HG03342 (cell line): Measurements from ENCODE around the gene UBIAD1.
"Not testable (repeated sequence)": the region's sequence is repeated elsewhere in the genome, so short reads cannot be mapped to it uniquely, and the experiment has no call there.

Experiments used
- ATAC-seq: cut with Tn5 transposase; IDR thresholded peaks from one replicate; pipeline ENCODE4 v1.9.1; 2021; ENCODE audit warnings: mild to moderate bottlenecking, moderate library complexity; ENCODE audit not compliant: unreplicated experiment

UBIAD1 gene

DNA sequence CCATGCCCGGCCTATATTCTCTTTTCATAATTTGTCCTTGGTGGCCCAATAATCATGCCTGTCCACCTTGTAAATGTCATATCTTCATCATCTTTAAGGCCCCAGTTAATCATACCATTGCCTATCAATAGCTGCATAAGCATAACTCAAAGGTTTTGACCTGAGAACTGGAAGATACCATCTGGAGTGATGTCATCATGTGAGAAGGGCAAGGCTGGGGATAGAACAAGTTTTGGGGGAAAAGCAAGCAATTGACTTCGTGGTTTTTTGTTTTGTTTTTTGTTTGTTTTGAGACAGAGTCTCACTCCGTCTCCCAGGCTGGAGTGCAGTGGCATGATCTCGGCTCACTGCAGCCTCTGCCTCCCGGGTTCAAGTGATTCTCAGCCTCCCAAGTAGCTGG lies 6.2 kb downstream of the UBIAD1 start:
- no peak for ATAC-seq

GRCh38 chr1:11279630-11280029 lies 6.6 kb downstream of the UBIAD1 start:
- ATAC-seq: no peak

- ATAC-seq: no peak
Observed at GRCh38 chr1:11280719-11281376, 7.8 kb downstream of the UBIAD1 start.

- ATAC-seq: no peak
Observed at GRCh38 chr1:11281518-11282331, 8.7 kb downstream of the UBIAD1 start.

GRCh38 chr1:11283151-11283550 lies 10.2 kb downstream of the UBIAD1 start:
- ATAC-seq: no peak

GRCh38 chr1:11284784-11285183 lies 11.8 kb downstream of the UBIAD1 start:
- no peak for ATAC-seq

GRCh38 chr1:11285883-11286734 lies 13.1 kb downstream of the UBIAD1 start:
- ATAC-seq: no peak

DNA sequence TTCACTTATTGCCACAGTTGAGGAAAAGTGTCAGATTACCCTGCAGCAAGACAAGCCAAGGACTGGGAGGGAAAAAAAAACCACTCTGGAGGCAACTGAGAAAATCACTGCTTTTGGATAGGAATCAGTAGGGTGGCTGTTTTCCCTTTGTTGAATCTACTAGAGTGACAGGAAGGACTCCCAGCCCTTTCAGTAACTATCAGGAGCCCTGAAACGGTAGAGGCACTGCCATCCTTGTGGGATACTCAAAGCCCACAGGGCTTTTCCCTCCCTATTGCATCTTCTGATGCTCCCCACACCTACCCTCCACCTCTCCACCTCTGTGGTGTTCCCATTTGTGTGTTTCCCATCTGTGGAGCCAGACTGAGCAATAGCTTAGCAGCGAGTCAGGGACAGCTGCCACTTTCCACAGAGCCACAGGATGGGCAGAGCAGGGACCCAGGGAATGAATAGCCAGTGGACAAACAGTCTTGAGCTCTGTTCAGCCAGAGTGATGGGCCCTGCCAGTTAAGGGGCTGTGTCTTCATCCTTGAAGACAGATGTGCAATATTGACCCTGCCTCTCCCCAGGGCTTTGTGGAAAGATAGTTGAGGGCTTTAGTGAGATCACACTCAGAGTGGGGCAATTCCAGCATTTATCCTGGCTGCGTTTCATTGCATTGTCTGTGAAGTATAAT lies 13.9 kb downstream of the UBIAD1 start:
- ATAC-seq: no peak

DNA sequence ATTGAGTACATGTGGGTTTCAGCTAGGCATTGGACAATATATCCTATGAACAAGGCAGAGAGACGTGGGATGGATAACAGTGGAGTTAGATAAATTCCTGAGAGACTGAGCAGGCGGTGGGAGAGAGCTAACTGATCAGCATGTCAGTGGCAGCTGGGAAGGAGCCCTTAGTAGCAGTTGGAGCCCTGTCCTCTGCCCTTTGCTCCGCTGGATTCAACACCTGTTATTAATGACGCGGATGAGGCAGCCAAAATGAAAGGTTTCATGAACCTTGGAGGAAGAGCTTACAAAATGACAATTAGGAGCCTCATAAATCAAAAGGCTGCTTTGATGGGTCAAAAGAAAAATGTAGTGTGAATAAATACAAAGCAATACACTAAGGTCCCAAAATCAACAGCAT lies 16.1 kb downstream of the UBIAD1 start:
- no peak for ATAC-seq

DNA sequence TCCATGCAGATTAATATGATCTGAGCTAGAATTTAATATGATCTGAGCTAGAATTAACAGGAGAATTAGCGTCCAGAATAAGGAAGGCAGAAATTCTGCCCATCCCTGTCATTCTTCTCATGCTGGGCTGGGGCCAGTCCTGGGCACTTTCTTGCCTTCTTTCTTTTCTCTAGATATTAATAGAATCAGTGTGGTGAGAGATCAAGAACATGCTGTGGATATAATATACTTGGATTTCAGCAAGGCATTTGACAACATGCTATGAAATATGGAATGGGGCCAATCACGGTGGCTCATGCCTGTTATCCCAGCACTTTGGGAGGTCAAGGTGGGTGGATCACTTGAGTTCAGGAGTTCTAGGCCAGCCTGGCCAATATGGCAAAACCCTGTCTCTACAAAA lies 18.1 kb downstream of the UBIAD1 start:
- no peak for ATAC-seq

DNA sequence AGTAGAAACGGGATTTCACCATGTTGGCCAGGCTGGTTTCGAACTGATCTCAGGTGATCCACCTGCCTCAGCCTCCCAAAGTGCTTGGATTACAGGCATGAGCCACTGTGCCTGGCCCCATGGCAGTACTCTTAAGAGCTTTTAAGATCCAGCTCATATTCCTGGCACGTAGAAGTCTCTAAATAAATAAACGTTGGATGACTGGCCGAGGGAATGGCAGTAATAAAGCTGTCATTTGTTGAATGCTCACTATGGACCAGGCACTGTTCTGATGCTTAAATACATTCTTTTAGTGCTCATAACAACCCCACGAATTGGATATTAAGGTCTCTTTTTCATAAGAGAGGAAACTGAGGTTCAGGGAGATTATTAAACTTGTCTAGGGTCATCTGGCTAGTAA lies 20.9 kb downstream of the UBIAD1 start:
- ATAC-seq: no peak

DNA sequence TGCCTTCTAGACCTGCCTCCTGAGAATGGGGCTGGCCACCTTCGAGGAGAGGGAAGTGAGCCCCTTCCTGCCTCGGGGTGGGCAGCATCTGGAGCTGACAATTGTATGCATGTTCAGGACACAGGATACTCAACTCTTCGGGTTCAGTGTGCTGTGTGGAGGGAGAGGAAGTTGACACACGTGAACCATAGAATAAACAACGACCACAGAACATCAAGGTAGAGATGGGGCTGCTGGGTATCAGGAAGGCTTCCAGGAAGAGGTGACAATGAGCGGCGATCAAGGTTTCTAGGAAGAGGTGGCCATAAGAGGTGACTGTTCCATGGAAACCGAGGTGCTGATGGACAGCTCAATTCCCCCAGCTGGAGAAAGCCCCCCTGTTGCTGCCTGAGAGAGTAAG lies 22.0 kb downstream of the UBIAD1 start:
- ATAC-seq: no peak

- ATAC-seq: no peak
Observed at GRCh38 chr1:11295905-11296304, 22.9 kb downstream of the UBIAD1 start.

DNA sequence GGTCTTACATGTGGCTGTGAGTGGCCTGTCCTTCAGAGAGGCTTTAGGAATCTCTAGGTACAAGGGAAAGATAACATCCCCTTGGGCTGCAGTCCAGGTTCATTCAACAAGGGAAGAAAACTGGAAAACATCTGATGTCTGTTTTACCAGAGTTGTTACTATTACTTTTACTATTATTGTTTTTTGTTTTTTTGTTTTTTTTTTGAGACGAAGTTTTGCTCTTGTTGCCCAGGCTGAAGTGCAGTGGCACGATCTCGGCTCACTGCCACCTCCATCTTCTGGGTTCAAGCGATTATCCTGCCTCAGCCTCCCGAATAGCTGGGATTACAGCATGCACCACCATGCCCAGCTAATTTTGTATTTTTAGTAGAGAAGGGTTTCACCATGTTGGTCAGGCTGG lies 24.8 kb downstream of the UBIAD1 start:
- not testable (repeated sequence) for ATAC-seq

GRCh38 chr1:11298390-11299224 lies 25.6 kb downstream of the UBIAD1 start:
- ATAC-seq: no peak

DNA sequence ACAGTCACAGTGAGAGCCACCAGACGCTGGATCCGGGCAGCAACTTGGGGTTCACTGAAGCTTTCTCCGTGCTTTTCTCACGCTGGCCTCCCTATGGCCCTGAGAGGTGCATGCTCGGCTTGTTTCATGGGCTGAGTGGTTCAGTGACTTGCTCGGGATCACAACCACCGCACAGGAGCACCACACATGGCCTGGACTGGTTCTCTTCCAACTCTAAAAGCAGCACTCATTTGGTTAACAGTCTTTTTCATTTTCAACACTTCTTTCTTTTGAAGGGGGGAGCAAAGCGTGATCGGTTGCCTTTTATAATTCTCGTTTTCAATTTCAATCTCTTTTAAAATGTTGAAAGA lies 26.2 kb downstream of the UBIAD1 start:
- ATAC-seq: no peak

DNA sequence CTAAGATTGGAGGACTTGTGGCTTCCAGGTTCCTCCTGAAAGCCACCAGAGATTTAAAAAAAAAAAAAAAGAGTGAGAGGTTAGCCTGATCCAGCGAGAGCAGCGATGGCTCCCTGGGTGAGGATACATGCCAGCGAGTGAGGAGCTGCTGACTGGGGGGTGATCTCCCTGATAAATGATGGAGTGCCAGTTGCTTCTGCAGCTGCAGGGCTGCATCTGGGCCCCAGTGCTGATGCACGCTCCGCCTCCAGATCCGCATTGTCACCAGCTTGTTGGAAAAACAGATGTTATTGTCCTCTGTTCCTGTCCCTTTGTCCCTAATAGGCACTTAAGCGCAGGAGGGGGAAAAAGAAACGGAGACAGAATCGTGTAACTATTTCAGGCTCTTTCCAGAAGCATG lies 28.6 kb downstream of the UBIAD1 start:
- no peak for ATAC-seq

GRCh38 chr1:11302366-11302765 lies 29.4 kb downstream of the UBIAD1 start:
- no peak for ATAC-seq

DNA sequence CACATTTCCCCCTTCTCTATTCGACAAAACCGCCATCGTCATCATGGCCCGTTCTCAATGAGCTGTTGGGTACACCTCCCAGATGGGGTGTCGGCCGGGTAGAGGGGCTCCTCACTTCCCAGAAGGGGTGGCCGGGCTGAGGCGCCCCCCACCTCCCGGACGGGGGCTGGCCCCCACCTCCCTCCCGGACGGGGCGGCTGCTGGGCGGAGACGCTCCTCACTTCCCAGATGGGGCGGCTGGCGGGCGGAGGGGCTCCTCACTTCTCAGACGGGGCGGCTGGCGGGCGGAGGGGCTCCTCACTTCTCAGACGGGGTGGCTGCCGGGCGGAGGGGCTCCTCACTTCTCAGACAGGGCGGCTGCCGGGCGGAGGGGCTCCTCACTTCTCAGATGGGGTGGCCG lies 32.5 kb downstream of the UBIAD1 start:
- ATAC-seq: not testable (repeated sequence)

- ATAC-seq: no peak
Observed at GRCh38 chr1:11307852-11308251, 34.9 kb downstream of the UBIAD1 start.
